Measurements from ENCODE around the gene ARL11.
"Not testable (repeated sequence)": the region's sequence is repeated elsewhere in the genome, so short reads cannot be mapped to it uniquely, and the experiment has no call there.

Gene ARL11

DNA sequence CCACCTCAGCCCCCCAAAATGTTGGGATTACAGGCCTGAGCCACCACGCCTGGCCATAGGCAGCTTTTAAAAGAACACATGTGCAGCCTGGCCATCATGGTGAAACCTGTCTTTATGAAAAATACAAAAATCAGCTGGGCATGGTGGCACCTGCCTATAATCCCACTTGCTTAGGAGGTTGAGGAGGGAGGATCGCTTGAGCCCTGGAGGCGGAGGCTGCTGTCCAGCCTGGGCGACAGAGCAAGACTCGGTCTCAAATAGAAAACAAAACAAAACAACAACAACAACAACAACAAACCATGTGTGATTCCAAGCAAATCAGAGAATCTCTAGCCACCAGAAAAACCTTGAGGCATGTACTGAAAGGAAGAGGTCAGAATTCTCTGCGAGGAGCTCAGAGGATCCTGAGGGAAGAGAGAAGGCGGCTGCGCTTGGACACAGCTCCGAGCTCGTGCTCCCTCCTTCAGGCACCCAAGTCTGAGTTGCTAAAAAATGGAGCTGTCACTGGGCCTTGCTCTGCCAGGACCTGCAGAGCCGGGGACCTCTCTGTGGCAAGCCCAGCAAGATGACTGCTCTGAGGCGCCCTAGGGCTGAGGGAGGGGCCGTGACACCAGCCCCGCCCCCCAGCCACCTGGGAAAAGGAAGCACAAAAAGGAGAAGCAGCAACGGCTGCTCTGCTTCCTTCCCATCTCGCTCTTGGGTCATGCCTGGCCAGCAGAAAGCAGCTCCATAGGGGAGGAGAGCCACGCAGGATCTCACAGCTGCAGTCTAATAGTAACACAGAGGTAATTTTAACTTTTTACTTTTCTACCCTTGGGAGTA, at the start of gene ARL11:
Gene ARL11, plus strand, starts transcription at position 677 of the 822 bp plus-strand sequence. CDS start 1,941 bp downstream, outside the sequence.
- Mint-ChIP-seq H3K4me1 (peaks cover 11% of the 10 kb centered on the region), H3K4me3 (peak within 1 kb of the TSS; percentile 72), H3K27ac (ENCODE audit: low read depth) (peak within 1 kb of the TSS; percentile 19), H3K27me3 (no peaks in the 10 kb centered on the region), H3K9me3 (no peaks in the 10 kb centered on the region), H3K36me3 (ENCODE audit: insufficient read depth) (no peaks in the 10 kb centered on the region)
- peak; percentile 46 for ATAC-seq (replicated peaks; ENCODE audit: extremely low read depth, poor library complexity, severe bottlenecking)
- peak in 1 of 2 donors; percentile 15 for DNase-seq (ENCODE audit: low spot score in 2 of 2)

- Mint-ChIP-seq H3K27ac (ENCODE audit: low read depth) (no peak overlapping the region), H3K9me3 (no peaks in the 10 kb centered on the region), H3K4me3 (no peak overlapping the region), H3K4me1 (peaks cover 28% of the 10 kb centered on the region), H3K36me3 (ENCODE audit: insufficient read depth) (peaks cover 12% of the 10 kb centered on the region), H3K27me3 (no peaks in the 10 kb centered on the region)
- DNase-seq (ENCODE audit: low spot score in 2 of 2) (no peak), ATAC-seq (replicated peaks; ENCODE audit: extremely low read depth, poor library complexity, severe bottlenecking) (no peak)
These were observed 48.8 kb upstream of the ARL11 start for GRCh38 chr13:49579501-49579900.

DNA sequence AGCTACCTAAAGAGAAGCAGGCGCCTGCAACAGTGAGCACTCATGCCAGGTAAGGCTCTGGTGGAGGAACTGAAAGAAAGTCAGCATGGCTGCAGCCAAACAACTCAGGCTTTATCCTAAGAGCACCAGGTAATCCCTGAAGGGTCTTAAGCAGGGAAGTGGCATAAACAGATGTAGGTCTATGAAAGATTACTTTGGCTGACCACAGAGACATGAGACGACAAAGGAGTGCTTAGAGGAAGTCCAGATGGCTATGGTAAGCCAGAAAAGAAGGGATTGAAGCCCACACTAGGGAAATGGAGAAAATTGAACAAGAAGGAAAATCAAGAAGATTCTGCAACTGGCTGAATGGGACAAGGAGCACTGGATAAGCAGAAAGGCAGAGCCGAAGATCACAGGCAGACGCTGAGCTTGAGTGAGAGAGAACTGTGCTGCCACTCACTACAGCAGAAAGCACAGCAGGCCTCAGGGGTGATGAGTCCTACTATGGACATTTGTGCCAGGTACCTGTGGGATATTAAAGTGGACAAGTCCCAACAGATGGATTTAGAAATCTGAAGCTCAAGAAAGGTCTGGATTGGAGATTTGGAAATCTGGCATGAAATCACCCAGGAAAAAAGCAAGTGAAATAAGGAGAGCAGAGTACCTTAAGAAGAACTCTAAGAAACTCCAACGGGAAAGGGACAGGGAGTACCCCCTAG, 47.2 kb upstream of the ARL11 start:
- Mint-ChIP-seq H3K4me1 (peaks cover 33% of the 10 kb centered on the region), H3K4me3 (no peak overlapping the region), H3K27ac (ENCODE audit: low read depth) (no peak overlapping the region), H3K9me3 (no peaks in the 10 kb centered on the region), H3K27me3 (no peaks in the 10 kb centered on the region), H3K36me3 (ENCODE audit: insufficient read depth) (peaks cover 15% of the 10 kb centered on the region)
- ATAC-seq (replicated peaks; ENCODE audit: extremely low read depth, poor library complexity, severe bottlenecking) (no peak), DNase-seq (ENCODE audit: low spot score in 2 of 2) (no peak)

- Mint-ChIP-seq H3K4me1 (peaks cover 33% of the 10 kb centered on the region), H3K27ac (ENCODE audit: low read depth) (peak overlapping the region; percentile 86), H3K9me3 (no peaks in the 10 kb centered on the region), H3K36me3 (ENCODE audit: insufficient read depth) (peaks cover 11% of the 10 kb centered on the region), H3K4me3 (peak overlapping the region; percentile 95), H3K27me3 (no peaks in the 10 kb centered on the region)
- no peak for DNase-seq (ENCODE audit: low spot score in 2 of 2)
- peak; percentile 15 for ATAC-seq (replicated peaks; ENCODE audit: extremely low read depth, poor library complexity, severe bottlenecking)
These were observed 43.5 kb upstream of the ARL11 start for GRCh38 chr13:49584771-49585182.

DNA sequence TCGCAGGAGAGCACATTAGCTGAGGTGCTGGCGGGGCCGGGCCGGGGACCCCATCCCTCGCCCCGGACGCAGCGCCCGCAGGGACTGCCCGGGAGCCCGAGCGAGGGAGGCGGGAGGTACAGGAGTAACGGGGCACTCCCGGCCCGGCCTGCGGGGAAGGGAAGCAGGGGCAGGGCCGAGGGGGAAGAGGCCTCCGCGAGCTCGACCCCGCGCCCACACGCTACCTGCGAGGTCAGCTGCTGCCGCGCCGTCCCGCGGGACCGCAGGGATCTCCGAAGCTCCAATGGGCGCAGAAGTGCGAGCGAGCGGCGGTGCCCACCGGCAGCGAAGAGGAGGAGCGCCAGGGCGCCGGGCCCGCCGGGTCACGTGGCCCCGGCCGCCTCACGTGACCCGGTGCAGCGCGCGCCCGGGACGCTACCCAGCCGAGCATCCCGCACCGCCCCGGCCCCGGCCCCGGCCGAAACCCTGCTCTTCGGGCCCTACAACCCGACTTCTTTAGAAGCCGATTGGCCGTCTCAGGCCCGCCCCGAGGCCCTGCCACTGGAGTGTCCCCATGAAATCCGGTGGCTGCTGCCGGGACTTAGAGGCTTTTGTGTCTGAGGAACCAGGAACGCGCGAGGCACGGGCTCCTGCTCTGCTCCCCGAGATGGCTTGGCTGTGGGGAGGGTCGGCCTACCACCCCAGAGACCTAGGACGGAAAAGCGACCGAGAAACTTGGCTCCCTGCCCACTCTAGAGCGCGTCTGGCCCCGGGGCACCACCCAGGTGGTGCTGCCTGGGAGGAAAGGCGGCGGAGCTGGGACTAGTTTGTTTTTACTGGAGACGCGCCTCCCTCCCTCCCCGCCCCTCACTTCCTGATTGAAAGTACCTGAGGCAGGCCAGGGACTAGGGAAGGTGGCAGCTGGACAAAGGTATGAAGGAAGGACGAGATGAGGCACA, 42.8 kb upstream of the ARL11 start, which contains the start of gene RCBTB1:
Gene RCBTB1, minus strand, starts transcription at position 339 of the 938 bp plus-strand sequence. CDS start 18,279 bp downstream, outside the sequence.
- Mint-ChIP-seq H3K27me3 (no peaks in the 10 kb centered on the region), H3K4me3 (peak within 1 kb of the TSS; percentile 95), H3K27ac (ENCODE audit: low read depth) (peak within 1 kb of the TSS; percentile 86), H3K4me1 (peaks cover 33% of the 10 kb centered on the region), H3K9me3 (no peaks in the 10 kb centered on the region), H3K36me3 (ENCODE audit: insufficient read depth) (peaks cover 5% of the 10 kb centered on the region)
- DNase-seq (ENCODE audit: low spot score in 2 of 2) (peak; percentile 42 to 50), ATAC-seq (replicated peaks; ENCODE audit: extremely low read depth, poor library complexity, severe bottlenecking) (peak; percentile 96)

- peaks cover 24% of the 10 kb centered on the region for H3K4me1 Mint-ChIP-seq
- peak overlapping the region; percentile 35 for H3K27ac Mint-ChIP-seq (ENCODE audit: low read depth)
- peak overlapping the region; percentile 95 for H3K4me3 Mint-ChIP-seq
- DNase-seq (ENCODE audit: low spot score in 2 of 2), result no peak
- H3K9me3 Mint-ChIP-seq, result no peaks in the 10 kb centered on the region
- H3K36me3 Mint-ChIP-seq (ENCODE audit: insufficient read depth), result peaks cover 5% of the 10 kb centered on the region
- no peaks in the 10 kb centered on the region for H3K27me3 Mint-ChIP-seq
- no peak for ATAC-seq (replicated peaks; ENCODE audit: extremely low read depth, poor library complexity, severe bottlenecking)
These were observed 41.6 kb upstream of the ARL11 start for GRCh38 chr13:49586717-49587116.

DNA sequence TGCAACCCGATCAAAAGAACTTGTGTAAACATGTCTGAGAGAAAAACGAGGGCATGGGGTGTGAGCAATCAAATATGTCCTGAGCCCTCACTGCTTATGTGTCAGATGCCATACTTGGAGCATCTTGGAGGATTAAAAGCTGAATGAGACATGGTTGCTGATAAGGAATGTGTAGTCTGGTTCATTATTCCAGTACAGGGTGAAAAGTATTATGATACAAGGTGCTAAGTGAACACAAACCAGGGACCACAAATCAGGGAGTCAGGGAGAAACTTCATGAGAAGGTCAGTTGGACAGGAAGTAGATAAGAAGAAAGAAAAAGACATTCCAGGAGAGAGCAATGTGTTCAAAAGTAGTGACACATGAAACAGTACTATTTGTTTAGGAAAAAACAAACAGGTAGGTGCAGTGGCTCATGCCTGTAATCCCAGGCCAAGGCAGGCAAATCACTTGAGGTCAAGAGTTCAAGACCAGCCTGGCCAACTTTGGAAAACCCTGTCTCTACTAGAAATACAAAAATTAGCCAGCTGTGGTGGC, 40.9 kb upstream of the ARL11 start:
- no peaks in the 10 kb centered on the region for H3K9me3 Mint-ChIP-seq
- H3K36me3 Mint-ChIP-seq (ENCODE audit: insufficient read depth), result peaks cover 5% of the 10 kb centered on the region
- no peak for DNase-seq (ENCODE audit: low spot score in 2 of 2)
- ATAC-seq (replicated peaks; ENCODE audit: extremely low read depth, poor library complexity, severe bottlenecking), result no peak
- peak overlapping the region; percentile 35 for H3K27ac Mint-ChIP-seq (ENCODE audit: low read depth)
- peak overlapping the region; percentile 95 for H3K4me3 Mint-ChIP-seq
- H3K4me1 Mint-ChIP-seq, result peaks cover 21% of the 10 kb centered on the region
- H3K27me3 Mint-ChIP-seq, result no peaks in the 10 kb centered on the region

- H3K36me3 Mint-ChIP-seq (ENCODE audit: insufficient read depth); H3K9me3 Mint-ChIP-seq; H3K27ac Mint-ChIP-seq (ENCODE audit: low read depth); H3K4me3 Mint-ChIP-seq; ATAC-seq (replicated peaks; ENCODE audit: extremely low read depth, poor library complexity, severe bottlenecking); H3K4me1 Mint-ChIP-seq; DNase-seq (ENCODE audit: low spot score in 2 of 2); H3K27me3 Mint-ChIP-seq: not testable (repeated sequence)
These were observed 37.6 kb upstream of the ARL11 start for GRCh38 chr13:49590714-49591113.

DNA sequence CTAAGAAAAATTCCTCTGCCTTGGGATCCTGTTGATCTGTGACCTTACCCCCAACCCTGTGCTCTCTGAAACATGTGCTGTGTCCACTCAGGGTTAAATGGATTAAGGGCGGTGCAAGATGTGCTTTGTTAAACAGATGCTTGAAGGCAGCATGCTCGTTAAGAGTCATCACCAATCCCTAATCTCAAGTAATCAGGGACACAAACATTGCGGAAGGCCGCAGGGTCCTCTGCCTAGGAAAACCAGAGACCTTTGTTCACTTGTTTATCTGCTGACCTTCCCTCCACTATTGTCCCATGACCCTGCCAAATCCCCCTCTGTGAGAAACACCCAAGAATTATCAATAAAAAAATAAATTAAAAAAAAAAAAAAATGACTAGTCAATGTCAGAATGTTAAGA, 34.4 kb upstream of the ARL11 start:
- peaks cover 13% of the 10 kb centered on the region for H3K27me3 Mint-ChIP-seq
- H3K9me3 Mint-ChIP-seq; ATAC-seq (replicated peaks; ENCODE audit: extremely low read depth, poor library complexity, severe bottlenecking); DNase-seq (ENCODE audit: low spot score in 2 of 2); H3K4me3 Mint-ChIP-seq; H3K36me3 Mint-ChIP-seq (ENCODE audit: insufficient read depth); H3K4me1 Mint-ChIP-seq; H3K27ac Mint-ChIP-seq (ENCODE audit: low read depth): not testable (repeated sequence)

DNA sequence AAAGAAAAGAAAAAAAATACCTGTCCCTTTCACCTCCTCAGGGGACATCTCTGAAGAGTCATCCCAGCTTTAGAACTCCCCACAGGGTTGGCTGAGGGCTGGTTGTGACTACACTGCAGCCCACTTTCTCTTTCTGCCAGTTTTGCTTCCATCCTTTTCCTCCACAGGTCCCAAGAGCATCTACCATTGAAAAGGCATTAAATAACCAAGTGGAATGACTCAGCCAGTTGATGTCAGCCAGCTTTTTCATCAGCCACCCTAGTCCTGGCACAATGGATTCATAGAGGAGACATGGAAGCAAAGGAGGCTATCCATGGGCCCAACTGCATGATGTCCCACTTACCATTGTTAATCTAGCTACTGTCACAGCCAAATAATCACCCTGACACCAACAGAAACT, 33.7 kb upstream of the ARL11 start:
- Mint-ChIP-seq H3K27me3 (peaks cover 13% of the 10 kb centered on the region), H3K4me1 (no peaks in the 10 kb centered on the region), H3K4me3 (no peak overlapping the region), H3K27ac (ENCODE audit: low read depth) (no peak overlapping the region), H3K36me3 (ENCODE audit: insufficient read depth) (no peaks in the 10 kb centered on the region), H3K9me3 (no peaks in the 10 kb centered on the region)
- DNase-seq (ENCODE audit: low spot score in 2 of 2) (no peak), ATAC-seq (replicated peaks; ENCODE audit: extremely low read depth, poor library complexity, severe bottlenecking) (no peak)

- Mint-ChIP-seq H3K4me3 (no peak overlapping the region), H3K9me3 (no peaks in the 10 kb centered on the region), H3K4me1 (no peaks in the 10 kb centered on the region), H3K27ac (ENCODE audit: low read depth) (no peak overlapping the region), H3K36me3 (ENCODE audit: insufficient read depth) (no peaks in the 10 kb centered on the region), H3K27me3 (peaks cover 13% of the 10 kb centered on the region)
- ATAC-seq (replicated peaks; ENCODE audit: extremely low read depth, poor library complexity, severe bottlenecking), result no peak
- DNase-seq (ENCODE audit: low spot score in 2 of 2), result no peak
These were observed 32.1 kb upstream of the ARL11 start for GRCh38 chr13:49596221-49596620.
